RWPE1 (cell line): Measurements from ENCODE around the gene ASB15.

Experiments
- CTCF ChIA-PET: fragments of 350-600 bp; sonication (Branson Sonifier 250); formaldehyde crosslinking; extraction: SDS; loops from one replicate; lab custom pipeline; 2021; lab: Yijun Ruan, JAX
- POLR2A ChIA-PET: fragments of 400-600 bp; formaldehyde crosslinking; extraction: SDS; loops from one replicate; lab custom pipeline; 2020; ENCODE audit warnings: antibody characterized with exemption; ENCODE audit not compliant: low non-redundant PET; lab: Yijun Ruan, JAX
- DNase-seq: peaks from one replicate; pipeline ENCODE4 v3.0.0; 2012; ENCODE audit warnings: low spot score
- H3K27ac ChIP-seq: fragments of 450-650 bp; 2 replicates; pipeline ENCODE4 v1.5.1; 2017
- TF ChIP-seq, protein P1 (sequence below): fragments of 450-650 bp; conservative IDR thresholded peaks from 2 replicates; pipeline ENCODE4 v1.5.1; 2017; ENCODE audit warnings: low read depth, mild to moderate bottlenecking

ASB15 gene

DNA sequence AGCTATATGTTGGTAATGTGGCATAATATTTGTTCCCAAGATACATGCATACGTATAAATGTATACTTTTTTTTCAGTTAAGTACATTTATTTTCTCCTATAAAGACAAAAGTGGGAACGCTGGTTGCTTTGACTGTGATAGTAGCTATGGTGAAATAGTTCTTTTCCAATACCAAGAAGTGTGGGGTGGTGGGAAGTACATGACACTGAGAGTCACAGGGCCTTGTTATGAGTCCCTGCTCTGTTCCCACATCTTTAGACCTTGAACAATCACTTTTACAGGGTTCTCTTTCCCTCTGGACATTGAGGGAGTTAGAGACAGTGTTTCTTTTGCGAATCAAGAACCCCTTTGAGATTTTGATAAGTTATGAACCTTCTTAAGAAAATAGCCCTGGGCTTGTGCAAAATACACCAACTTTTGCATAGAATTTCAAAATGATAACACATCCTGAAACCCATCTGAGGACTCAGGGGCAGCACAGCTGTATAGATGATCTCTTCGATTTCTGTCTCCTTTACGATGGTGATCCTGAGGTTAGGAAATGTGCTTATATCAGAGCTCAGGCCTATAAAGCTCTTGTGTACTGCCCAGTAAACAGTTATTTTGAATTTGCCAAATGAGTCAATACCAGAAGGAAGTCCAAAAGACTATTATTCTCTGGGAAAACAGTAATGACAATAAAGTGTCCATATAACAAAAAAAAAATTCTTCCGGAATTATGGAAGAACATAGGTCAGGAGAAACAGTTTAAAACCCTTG lies 55.1 kb downstream of the ASB15 start:
- no peak overlapping the region for H3K27ac ChIP-seq
- no peak for DNase-seq
- POLR2A ChIA-PET, result no interaction called here
- TF ChIP-seq, protein P1, sequence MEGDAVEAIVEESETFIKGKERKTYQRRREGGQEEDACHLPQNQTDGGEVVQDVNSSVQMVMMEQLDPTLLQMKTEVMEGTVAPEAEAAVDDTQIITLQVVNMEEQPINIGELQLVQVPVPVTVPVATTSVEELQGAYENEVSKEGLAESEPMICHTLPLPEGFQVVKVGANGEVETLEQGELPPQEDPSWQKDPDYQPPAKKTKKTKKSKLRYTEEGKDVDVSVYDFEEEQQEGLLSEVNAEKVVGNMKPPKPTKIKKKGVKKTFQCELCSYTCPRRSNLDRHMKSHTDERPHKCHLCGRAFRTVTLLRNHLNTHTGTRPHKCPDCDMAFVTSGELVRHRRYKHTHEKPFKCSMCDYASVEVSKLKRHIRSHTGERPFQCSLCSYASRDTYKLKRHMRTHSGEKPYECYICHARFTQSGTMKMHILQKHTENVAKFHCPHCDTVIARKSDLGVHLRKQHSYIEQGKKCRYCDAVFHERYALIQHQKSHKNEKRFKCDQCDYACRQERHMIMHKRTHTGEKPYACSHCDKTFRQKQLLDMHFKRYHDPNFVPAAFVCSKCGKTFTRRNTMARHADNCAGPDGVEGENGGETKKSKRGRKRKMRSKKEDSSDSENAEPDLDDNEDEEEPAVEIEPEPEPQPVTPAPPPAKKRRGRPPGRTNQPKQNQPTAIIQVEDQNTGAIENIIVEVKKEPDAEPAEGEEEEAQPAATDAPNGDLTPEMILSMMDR, result no peak
- CTCF ChIA-PET, result interaction anchor here (0.6 kb wide), 1 partner anchor 119 kb away, joined by 4 read pairs; no protein-coding TSS in a partner anchor

DNA sequence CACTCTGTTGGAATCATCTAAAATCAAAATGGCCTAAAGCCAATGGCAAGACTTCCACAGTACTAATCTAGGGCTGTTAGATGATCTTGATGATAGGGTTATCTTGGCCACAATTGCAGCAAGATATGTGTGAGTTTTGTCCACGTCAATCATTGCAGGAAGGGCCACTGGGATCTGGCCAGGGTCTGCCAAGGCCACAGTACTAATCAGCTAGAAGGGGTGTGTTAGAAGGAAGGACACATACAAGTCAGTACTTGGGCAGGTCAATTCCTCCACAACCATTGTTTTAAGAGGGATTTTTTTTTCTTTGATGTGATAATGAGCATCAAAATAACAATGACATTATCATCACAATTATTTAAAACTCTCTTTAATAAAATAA lies 55.7 kb downstream of the ASB15 start:
- no peak overlapping the region for H3K27ac ChIP-seq
- TF ChIP-seq, protein P1, result no peak
- POLR2A ChIA-PET, result no interaction called here

DNA sequence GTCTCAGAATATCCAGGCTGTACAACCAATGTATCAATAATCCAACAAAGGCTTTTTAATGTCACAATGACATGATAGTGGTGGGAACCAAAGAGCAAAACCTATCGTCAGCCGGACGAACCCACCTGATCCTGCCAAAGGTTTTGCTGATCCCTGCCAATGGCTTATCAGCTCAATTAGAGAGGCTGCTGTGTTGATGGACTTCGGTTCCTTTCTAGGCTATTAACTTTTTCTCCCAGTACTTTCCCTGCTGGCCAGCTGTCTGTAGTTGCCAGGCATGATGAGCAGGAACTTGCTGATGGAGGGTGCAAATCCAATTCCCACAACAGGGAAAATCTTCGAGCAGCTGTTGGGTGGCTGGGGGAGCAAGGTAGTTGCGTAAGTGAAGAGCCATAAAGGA lies 56.4 kb downstream of the ASB15 start:
- no peak for DNase-seq
- no peak overlapping the region for H3K27ac ChIP-seq
- TF ChIP-seq, protein P1, result no peak
- ChIA-PET POLR2A (no interaction called here), CTCF (interaction anchor here (0.6 kb wide), 2 partner anchors 98 to 245 kb away, joined by 3 to 5 read pairs; no protein-coding TSS in a partner anchor)

More for the DNA sequence above, 55.7 kb downstream of the ASB15 start:
- CTCF ChIA-PET, result interaction anchor here (0.6 kb wide), 1 partner anchor 119 kb away, joined by 4 read pairs; no protein-coding TSS in a partner anchor
- no peak for DNase-seq

DNA sequence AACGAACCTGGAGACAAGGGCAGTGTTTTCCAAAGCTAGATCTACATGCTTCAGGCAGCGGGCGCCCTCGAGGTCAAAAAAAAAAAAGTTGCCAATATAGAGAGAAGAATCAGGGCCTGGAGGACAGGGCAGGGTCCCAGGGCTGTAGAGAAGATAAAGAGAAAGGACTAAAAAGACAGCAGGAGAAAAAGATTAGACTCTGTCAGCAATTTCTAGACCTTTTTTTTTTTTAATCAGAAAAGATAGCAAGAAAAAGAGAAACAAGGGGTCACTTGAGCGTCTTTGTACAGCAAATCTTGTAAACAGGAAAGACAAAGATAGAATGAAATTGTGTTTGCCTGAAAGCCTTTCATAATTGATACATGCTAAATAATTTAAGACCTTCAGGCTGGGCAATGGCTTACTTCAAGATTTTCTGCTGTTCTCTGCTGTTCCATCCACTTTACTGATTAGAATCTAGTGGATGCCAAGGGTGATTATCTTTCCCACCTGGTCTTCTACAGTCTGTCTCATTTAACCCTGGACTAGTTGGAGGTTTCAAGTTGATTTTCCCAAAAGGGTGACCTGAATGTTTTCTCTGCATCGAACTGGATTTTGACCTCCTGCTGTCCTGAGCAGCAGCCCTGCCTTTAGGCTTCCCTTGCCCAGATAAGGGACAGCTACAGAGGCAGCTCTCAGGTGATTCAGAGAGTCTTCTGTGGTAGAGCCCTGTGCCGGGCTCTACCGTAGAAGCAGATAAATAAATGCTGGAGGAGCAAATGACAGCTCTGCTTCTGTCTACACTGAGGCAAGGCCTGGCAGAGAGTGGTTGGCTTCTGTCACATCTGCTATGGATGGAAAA lies 59.1 kb downstream of the ASB15 start:
- CTCF ChIA-PET, result no interaction called here
- POLR2A ChIA-PET, result no interaction called here
- TF ChIP-seq, protein P1, result no peak
- no peak for DNase-seq
- no peak overlapping the region for H3K27ac ChIP-seq

DNA sequence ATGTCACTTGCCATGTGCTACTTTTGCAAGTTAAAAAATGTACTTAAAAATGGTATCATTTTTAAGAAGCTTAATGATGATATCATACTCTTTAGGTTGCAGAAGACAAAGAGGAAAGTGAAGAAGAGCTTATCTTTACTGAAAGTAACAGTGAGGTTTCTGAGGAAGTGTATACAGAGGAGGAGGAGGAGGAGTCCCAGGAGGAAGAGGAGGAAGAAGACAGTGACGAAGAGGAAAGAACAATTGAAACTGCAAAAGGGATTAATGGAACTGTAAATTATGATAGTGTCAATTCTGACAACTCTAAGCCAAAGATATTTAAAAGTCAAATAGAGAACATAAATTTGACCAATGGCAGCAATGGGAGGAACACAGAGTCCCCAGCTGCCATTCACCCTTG lies 60.1 kb downstream of the ASB15 start:
- CTCF ChIA-PET, result interaction anchor here (0.6 kb wide), 1 partner anchor 26 kb away, joined by 3 read pairs; no protein-coding TSS in a partner anchor
- TF ChIP-seq, protein P1, result no peak
- H3K27ac ChIP-seq, result no peak overlapping the region

DNA sequence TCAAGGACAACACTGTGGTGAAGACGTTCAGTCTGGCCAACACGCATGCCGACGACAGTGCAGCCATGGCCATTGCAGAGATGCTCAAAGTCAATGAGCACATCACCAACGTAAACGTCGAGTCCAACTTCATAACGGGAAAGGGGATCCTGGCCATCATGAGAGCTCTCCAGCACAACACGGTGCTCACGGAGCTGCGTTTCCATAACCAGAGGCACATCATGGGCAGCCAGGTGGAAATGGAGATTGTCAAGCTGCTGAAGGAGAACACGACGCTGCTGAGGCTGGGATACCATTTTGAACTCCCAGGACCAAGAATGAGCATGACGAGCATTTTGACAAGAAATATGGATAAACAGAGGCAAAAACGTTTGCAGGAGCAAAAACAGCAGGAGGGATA lies 60.7 kb downstream of the ASB15 start:
- no peak for DNase-seq
- H3K27ac ChIP-seq, result no peak overlapping the region
- TF ChIP-seq, protein P1, result no peak
- POLR2A ChIA-PET, result no interaction called here
- CTCF ChIA-PET, result interaction anchor here (0.6 to 1.1 kb wide), 2 partner anchors 27 to 47 kb away, joined by 3 read pairs; no protein-coding TSS in a partner anchor

More for the DNA sequence above, 60.1 kb downstream of the ASB15 start:
- POLR2A ChIA-PET, result no interaction called here
- no peak for DNase-seq
